HepG2 (cell line): ENCODE results near the gene DUS3L. TPM values are rescaled to one million over a fixed set of nuclear protein-coding genes. Genes with fewer than 3 reads are reported as not detected.
A peak's percentile ranks its signal among the peaks of the same experiment; 100 is the strongest.

ENCODE experiments used
- AGO2 ChIP-seq: fragments of 200-400 bp; formaldehyde crosslinking; optimal IDR thresholded peaks from 2 replicates; pipeline ENCODE3; 2017; ENCODE audit warnings: mild to moderate bottlenecking, low read depth, low read length, moderate library complexity
- FOXC1 ChIP-seq: sonication (generic); formaldehyde crosslinking; IDR thresholded peaks from 2 replicates; pipeline ENCODE4 v1.8.0; 2022; ENCODE audit warnings: mild to moderate bottlenecking, missing genetic modification reagents, borderline replicate concordance
- HNRNPL ChIP-seq: fragments of 200-400 bp; formaldehyde crosslinking; IDR thresholded peaks from 2 replicates; pipeline ENCODE4 v1.6.1; 2017; ENCODE audit warnings: mild to moderate bottlenecking, low read depth, low read length
- ISL2 ChIP-seq: sonication (generic); formaldehyde crosslinking; IDR thresholded peaks from 2 replicates; pipeline ENCODE4 v1.5.0; 2020; ENCODE audit warnings: missing genetic modification reagents
- KDM2A ChIP-seq: sonication (generic); formaldehyde crosslinking; IDR thresholded peaks from 2 replicates; pipeline ENCODE4 v1.4.0; 2020; ENCODE audit warnings: low read depth, missing genetic modification reagents, borderline replicate concordance
- MTA1 ChIP-seq: sonication (generic); formaldehyde crosslinking; IDR thresholded peaks from 2 replicates; pipeline ENCODE4 v1.4.0; 2020; ENCODE audit warnings: missing genetic modification reagents, mild to moderate bottlenecking, borderline replicate concordance
- POLR2A ChIP-seq, 2 experiments: IDR thresholded peaks; 2 replicates each; pipeline ENCODE4 v1.6.1; 2011; ENCODE audit warnings: low read depth in 2 of 2, low read length in 2 of 2, mild to moderate bottlenecking in 1 of 2, moderate library complexity in 1 of 2; ENCODE audit not compliant: insufficient read depth in 1 of 2
- SRF ChIP-seq: IDR thresholded peaks from 2 replicates; pipeline ENCODE4 v1.6.1; 2011; ENCODE audit warnings: mild to moderate bottlenecking, low read depth, low read length, moderate library complexity
- TRIM22 ChIP-seq: fragments of 450-650 bp; IDR thresholded peaks from 2 replicates; pipeline ENCODE4 v1.6.1; 2017
- ZBTB38 ChIP-seq: sonication (generic); formaldehyde crosslinking; IDR thresholded peaks from 2 replicates; pipeline ENCODE4 v1.5.1; 2020; ENCODE audit warnings: mild to moderate bottlenecking, missing genetic modification reagents
- ZBTB7B ChIP-seq: sonication (generic); formaldehyde crosslinking; IDR thresholded peaks from 2 replicates; pipeline ENCODE4 v1.4.0; 2020; ENCODE audit warnings: missing genetic modification reagents
- ZHX1 ChIP-seq: sonication (generic); formaldehyde crosslinking; IDR thresholded peaks from 2 replicates; pipeline ENCODE4 v1.8.1; 2022; ENCODE audit warnings: low read depth, mild to moderate bottlenecking, missing genetic modification reagents
- ZIK1 ChIP-seq: sonication (generic); formaldehyde crosslinking; IDR thresholded peaks from 2 replicates; pipeline ENCODE4 v1.5.0; 2020; ENCODE audit warnings: mild to moderate bottlenecking, low read depth, missing genetic modification reagents, borderline replicate concordance
- ZMAT3 ChIP-seq: sonication (generic); formaldehyde crosslinking; conservative IDR thresholded peaks from 2 replicates; pipeline ENCODE4 v1.7.0; 2021; ENCODE audit warnings: missing genetic modification reagents
- ZMYM3 ChIP-seq: sonication (generic); formaldehyde crosslinking; IDR thresholded peaks from 2 replicates; pipeline ENCODE4 v1.5.1; 2020; ENCODE audit warnings: mild to moderate bottlenecking, missing genetic modification reagents
- ZNF136 ChIP-seq: sonication (generic); formaldehyde crosslinking; IDR thresholded peaks from 2 replicates; pipeline ENCODE4 v1.8.1; 2022; ENCODE audit warnings: low read depth, mild to moderate bottlenecking, moderate library complexity, missing genetic modification reagents
- ZNF33B ChIP-seq: sonication (generic); formaldehyde crosslinking; IDR thresholded peaks from 2 replicates; pipeline ENCODE4 v1.5.1; 2020; ENCODE audit warnings: mild to moderate bottlenecking, missing genetic modification reagents
- ZNF556 ChIP-seq: sonication (generic); formaldehyde crosslinking; IDR thresholded peaks from 2 replicates; pipeline ENCODE4 v1.4.0; 2020; ENCODE audit warnings: mild to moderate bottlenecking, missing genetic modification reagents, borderline replicate concordance
- ZNF761 ChIP-seq: sonication (generic); formaldehyde crosslinking; conservative IDR thresholded peaks from 2 replicates; pipeline ENCODE4 v1.4.0; 2020; ENCODE audit warnings: mild to moderate bottlenecking, missing genetic modification reagents
- polyA plus RNA-seq, 8 experiments: library from polyadenylated mRNA; depleted of rRNA in 3 of 8; stranded (reverse) in 7 of 8; unstranded in 1 of 8; fragments of >200 nt; fragmentation: Illumina TruSeq in 4 of 8; extraction: Trizol in 4 of 8; gene quantifications; 2 replicates each; pipeline versions ENCODE4 v1.2.1 to v1.2.3, GENCODE V29; 2011 to 2016; ENCODE audit warnings: low read depth in 4 of 8, missing spikeins in 1 of 8, mixed read lengths in 1 of 8; ENCODE audit not compliant: insufficient read depth in 1 of 8
- total RNA-seq, 5 experiments: library from RNA; depleted of rRNA; stranded (reverse); fragments of >200 nt; fragmentation: Illumina TruSeq; extraction: Trizol; gene quantifications; 2 replicates each; pipeline ENCODE4 v1.2.3, GENCODE V29; 2016; ENCODE audit warnings: low read depth in 1 of 5
- TF ChIP-seq, protein P1 (sequence below): sonication (generic); formaldehyde crosslinking; IDR thresholded peaks from 2 replicates; pipeline ENCODE4 v1.9.0; 2021; ENCODE audit warnings: missing genetic modification reagents, borderline replicate concordance
- TF ChIP-seq, protein P2 (sequence below): IDR thresholded peaks from 2 replicates; pipeline ENCODE4 v1.6.1; 2012; ENCODE audit warnings: inconsistent platforms

The DUS3L gene
- total and polyA plus RNA-seq, 2 of the 13 experiments (the other 11 are each of a cell fraction or from before 2014, with no cell fraction given): 13.3 to 25.1 TPM

- TF ChIP-seq ZHX1 (CRISPR knock-in tag) (0 out of 2 replicates have a peak, but pooled peaks have one; percentile 50), ZMAT3 (no peak; the same call in 1 of the 2 replicates), SRF (no peak), ZIK1 (CRISPR knock-in tag) (peak; percentile 56; the same call in 1 of the 2 replicates), ZNF556 (CRISPR knock-in tag) (0 out of 2 replicates have a peak, but pooled peaks have one; percentile 64), ZBTB38 (CRISPR knock-in tag) (peak; percentile 48; the same call in 1 of the 2 replicates), ZNF33B (CRISPR knock-in tag) (peak; percentile 62; the same call in 1 of the 2 replicates), AGO2 (peak; percentile 50), ZBTB7B (0 out of 2 replicates have a peak, but pooled peaks have one; percentile 58), ZMYM3 (CRISPR knock-in tag) (peak; percentile 79), MTA1 (peak; percentile 72; the same call in 1 of the 2 replicates), KDM2A (CRISPR knock-in tag) (peak; percentile 74), ZNF761 (peak; percentile 80), TRIM22 (no peak), FOXC1 (CRISPR knock-in tag) (peak; percentile 51; the same call in 1 of the 2 replicates), ZNF136 (peak; percentile 69; the same call in 1 of the 2 replicates), POLR2A (IDR thresholded peaks at IDR 0.05; ENCODE audit: insufficient read depth in 1 of 2, low read depth in 2 of 2, low read length in 2 of 2) (peak in 1 of 2 experiments; percentile 48; a peak in 1 of 4 replicates), ISL2 (CRISPR knock-in tag) (peak; percentile 47; the same call in 1 of the 2 replicates), HNRNPL (peak; percentile 86)
- TF ChIP-seq, protein P1, sequence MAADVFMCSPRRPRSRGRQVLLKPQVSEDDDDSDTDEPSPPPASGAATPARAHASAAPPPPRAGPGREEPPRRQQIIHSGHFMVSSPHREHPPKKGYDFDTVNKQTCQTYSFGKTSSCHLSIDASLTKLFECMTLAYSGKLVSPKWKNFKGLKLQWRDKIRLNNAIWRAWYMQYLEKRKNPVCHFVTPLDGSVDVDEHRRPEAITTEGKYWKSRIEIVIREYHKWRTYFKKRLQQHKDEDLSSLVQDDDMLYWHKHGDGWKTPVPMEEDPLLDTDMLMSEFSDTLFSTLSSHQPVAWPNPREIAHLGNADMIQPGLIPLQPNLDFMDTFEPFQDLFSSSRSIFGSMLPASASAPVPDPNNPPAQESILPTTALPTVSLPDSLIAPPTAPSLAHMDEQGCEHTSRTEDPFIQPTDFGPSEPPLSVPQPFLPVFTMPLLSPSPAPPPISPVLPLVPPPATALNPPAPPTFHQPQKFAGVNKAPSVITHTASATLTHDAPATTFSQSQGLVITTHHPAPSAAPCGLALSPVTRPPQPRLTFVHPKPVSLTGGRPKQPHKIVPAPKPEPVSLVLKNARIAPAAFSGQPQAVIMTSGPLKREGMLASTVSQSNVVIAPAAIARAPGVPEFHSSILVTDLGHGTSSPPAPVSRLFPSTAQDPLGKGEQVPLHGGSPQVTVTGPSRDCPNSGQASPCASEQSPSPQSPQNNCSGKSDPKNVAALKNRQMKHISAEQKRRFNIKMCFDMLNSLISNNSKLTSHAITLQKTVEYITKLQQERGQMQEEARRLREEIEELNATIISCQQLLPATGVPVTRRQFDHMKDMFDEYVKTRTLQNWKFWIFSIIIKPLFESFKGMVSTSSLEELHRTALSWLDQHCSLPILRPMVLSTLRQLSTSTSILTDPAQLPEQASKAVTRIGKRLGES (CRISPR knock-in tag): no peak
- TF ChIP-seq, protein P2, sequence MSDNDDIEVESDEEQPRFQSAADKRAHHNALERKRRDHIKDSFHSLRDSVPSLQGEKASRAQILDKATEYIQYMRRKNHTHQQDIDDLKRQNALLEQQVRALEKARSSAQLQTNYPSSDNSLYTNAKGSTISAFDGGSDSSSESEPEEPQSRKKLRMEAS: peak; percentile 88
These were observed 35.8 kb upstream of the DUS3L start (continued) for GRCh38 chr19:5826531-5827341.
